A549 (cell line): Measurements from ENCODE around the gene PAFAH2. TPM values are rescaled to one million over a fixed set of nuclear protein-coding genes. Genes with fewer than 3 reads are reported as not detected.

ENCODE experiments used
- ATAC-seq, 2 experiments: fragments of 200-7000 bp in 1 of 2; fragments of >200 bp in 1 of 2; cut with Nextera tagmentation in 1 of 2; cut with Tn5 transposase in 1 of 2; 3 replicates each; pipeline versions ENCODE4 v1.8.0 to v1.9.1; 2018 to 2020; ENCODE audit warnings: mild to moderate bottlenecking in 1 of 2, moderate library complexity in 1 of 2
- CTCF ChIA-PET: fragments of 300-600 bp; sonication (Branson Sonifier 250); formaldehyde crosslinking; extraction: SDS; loops from one replicate; lab custom pipeline; 2021; ENCODE audit warnings: antibody characterized with exemption, inconsistent platforms; lab: Yijun Ruan, JAX
- POLR2A ChIA-PET: fragments of 350-600 bp; formaldehyde crosslinking; extraction: SDS; loops from one replicate; lab custom pipeline; 2021; ENCODE audit warnings: antibody characterized with exemption, inconsistent platforms; lab: Yijun Ruan, JAX
- DNase-seq, 2 experiments: peaks; one replicate each; pipeline versions ENCODE4 v3.0.0 to v3.0.0-alpha.2; 2011 to 2016; ENCODE audit warnings: low read depth in 1 of 2, low spot score in 1 of 2
- FAIRE-seq: peaks from 2 replicates; lab custom pipeline; 2011; peaks lifted over from hg19 to GRCh38; lab: Jason Lieb, UNC
- H3K27ac ChIP-seq, 2 experiments: fragments of >200 bp; sonication (Bioruptor Twin); formaldehyde crosslinking; 3 replicates each; pipeline ENCODE4 v1.5.1; 2016 to 2017
- H3K4me1 ChIP-seq: fragments of >200 bp; sonication (Bioruptor Twin); formaldehyde crosslinking; 3 replicates; pipeline ENCODE4 v1.6.1; 2016
- H3K4me2 ChIP-seq: fragments of >200 bp; sonication (Bioruptor Twin); formaldehyde crosslinking; 3 replicates; pipeline ENCODE4 v1.6.1; 2016
- H3K4me3 ChIP-seq: fragments of >200 bp; sonication (Bioruptor Twin); formaldehyde crosslinking; 3 replicates; pipeline ENCODE4 v1.5.1; 2016
- H3K9me3 ChIP-seq: fragments of >200 bp; sonication (Bioruptor Twin); formaldehyde crosslinking; 3 replicates; pipeline ENCODE4 v1.6.1; 2016
- BHLHE40 ChIP-seq: IDR thresholded peaks from 2 replicates; pipeline ENCODE4 v1.6.1; 2012; ENCODE audit warnings: low read depth, low read length, inconsistent platforms
- CBX2 ChIP-seq: fragments of 200-600 bp; sonication (generic); IDR thresholded peaks from 2 replicates; pipeline ENCODE4 v1.6.1; 2016; ENCODE audit warnings: low read depth, mild to moderate bottlenecking, borderline replicate concordance
- CBX8 ChIP-seq: fragments of 200-600 bp; sonication (generic); IDR thresholded peaks from 2 replicates; pipeline ENCODE4 v1.6.1; 2016
- CEBPB ChIP-seq, 2 experiments: fragments of >200 bp in 1 of 2; sonication (Bioruptor Twin) in 1 of 2; formaldehyde crosslinking in 1 of 2; IDR thresholded peaks; 2 replicates each; pipeline ENCODE4 v1.6.1; 2012 to 2016
- EHF ChIP-seq: fragments of 250-450 bp; sonication (Bioruptor Pico); IDR thresholded peaks from 2 replicates; pipeline ENCODE4 v1.5.0; 2020; ENCODE audit warnings: mild to moderate bottlenecking
- FOSL2 ChIP-seq, 2 experiments: fragments of 450-650 bp in 1 of 2; fragments of >200 bp in 1 of 2; sonication (Bioruptor Twin) in 1 of 2; formaldehyde crosslinking; IDR thresholded peaks; 2 replicates each; pipeline versions ENCODE4 v1.5.0 to v1.6.1; 2016 to 2020; ENCODE audit warnings: mild to moderate bottlenecking in 1 of 2, moderate library complexity in 1 of 2
- HOXA7 ChIP-seq: fragments of 250-450 bp; sonication (Bioruptor Pico); IDR thresholded peaks from 2 replicates; pipeline ENCODE4 v1.5.0; 2020; ENCODE audit warnings: mild to moderate bottlenecking, moderate library complexity
- HOXB13 ChIP-seq: fragments of 250-450 bp; sonication (Bioruptor Pico); IDR thresholded peaks from 2 replicates; pipeline ENCODE4 v1.5.0; 2020; ENCODE audit warnings: low read depth, mild to moderate bottlenecking, moderate library complexity
- JUN ChIP-seq, 2 experiments: fragments of >200 bp; sonication (Bioruptor Twin); formaldehyde crosslinking; IDR thresholded peaks; 2 replicates in 1 of 2; 3 replicates in 1 of 2; pipeline ENCODE4 v1.6.1; 2016 to 2017
- KDM5A ChIP-seq: fragments of 200-600 bp; sonication (generic); IDR thresholded peaks from 2 replicates; pipeline ENCODE4 v1.6.1; 2016; ENCODE audit warnings: antibody characterized with exemption, mild to moderate bottlenecking
- MAZ ChIP-seq: fragments of 150-350 bp; IDR thresholded peaks from 2 replicates; pipeline ENCODE4 v1.6.1; 2014; ENCODE audit warnings: antibody characterized with exemption, low read depth, low read length, borderline replicate concordance
- NPAS2 ChIP-seq: fragments of 250-450 bp; sonication (Bioruptor Pico); IDR thresholded peaks from 2 replicates; pipeline ENCODE4 v1.8.0; 2022; ENCODE audit warnings: mild to moderate bottlenecking, moderate library complexity, borderline replicate concordance
- NR3C1 ChIP-seq: fragments of >200 bp; sonication (Bioruptor Twin); formaldehyde crosslinking; IDR thresholded peaks from 3 replicates; pipeline ENCODE4 v1.6.1; 2017
- PHF8 ChIP-seq: fragments of 200-600 bp; sonication (generic); IDR thresholded peaks from 2 replicates; pipeline ENCODE4 v1.6.1; 2016; ENCODE audit warnings: low read depth, mild to moderate bottlenecking, antibody characterized with exemption, moderate library complexity, borderline replicate concordance
- RCOR1 ChIP-seq: fragments of 150-350 bp; IDR thresholded peaks from 2 replicates; pipeline ENCODE4 v1.6.1; 2014; ENCODE audit warnings: antibody characterized with exemption, low read length, low read depth
- RFX5 ChIP-seq: fragments of 450-650 bp; IDR thresholded peaks from 2 replicates; pipeline ENCODE4 v1.7.1; 2014; ENCODE audit warnings: antibody characterized with exemption, mild to moderate bottlenecking, moderate library complexity
- SMC3 ChIP-seq: fragments of >200 bp; sonication (Bioruptor Twin); formaldehyde crosslinking; IDR thresholded peaks from 3 replicates; pipeline ENCODE4 v1.6.1; 2018; ENCODE audit warnings: inconsistent platforms
- TFCP2L1 ChIP-seq: fragments of 250-450 bp; sonication (Bioruptor Pico); IDR thresholded peaks from 2 replicates; pipeline ENCODE4 v1.5.0; 2021; ENCODE audit warnings: mild to moderate bottlenecking
- TP53 ChIP-seq: fragments of 250-450 bp; sonication (Bioruptor Pico); IDR thresholded peaks from 2 replicates; pipeline ENCODE4 v1.5.0; 2021; ENCODE audit warnings: mild to moderate bottlenecking, moderate library complexity
- USF2 ChIP-seq: fragments of 450-650 bp; IDR thresholded peaks from 2 replicates; pipeline ENCODE4 v1.6.1; 2014; ENCODE audit warnings: antibody characterized with exemption
- ZC3H11A ChIP-seq: fragments of 450-650 bp; IDR thresholded peaks from 2 replicates; pipeline ENCODE4 v1.6.1; 2014; ENCODE audit warnings: antibody characterized with exemption, mild to moderate bottlenecking
- ZSCAN20 ChIP-seq: fragments of 250-450 bp; sonication (Bioruptor Pico); IDR thresholded peaks from 2 replicates; pipeline ENCODE4 v1.8.0; 2022; ENCODE audit warnings: mild to moderate bottlenecking, moderate library complexity
- WGBS: methylation state at CpG from one replicate; pipeline ENCODE4 v1.1.6; 2017; ENCODE audit errors: missing lambda C conversion rate; 5-methylcytosine and 5-hydroxymethylcytosine counted together
- polyA plus RNA-seq, 4 experiments: library from polyadenylated mRNA; depleted of rRNA in 3 of 4; stranded (reverse); fragments of >200 nt; fragmentation: RNase III in 1 of 4; extraction: RNeasy Plus Mini Kit Qiagen cat#74134 plus additional on column Dnase treatment in 1 of 4; gene quantifications; 2 replicates in 3 of 4; 3 replicates in 1 of 4; pipeline ENCODE4 v1.2.3, GENCODE V29; 2011 to 2017
- TF ChIP-seq, protein P1 (sequence below): fragments of 200-600 bp; sonication (generic); IDR thresholded peaks from 2 replicates; pipeline ENCODE4 v1.6.1; 2016; ENCODE audit warnings: antibody characterized with exemption, mild to moderate bottlenecking, moderate library complexity
- TF ChIP-seq, protein P2 (sequence below): fragments of >200 bp; sonication (Bioruptor Twin); formaldehyde crosslinking; IDR thresholded peaks from 3 replicates; pipeline ENCODE4 v1.5.1; 2016
- TF ChIP-seq, protein P3 (sequence below): fragments of 250-450 bp; sonication (Bioruptor Pico); IDR thresholded peaks from 2 replicates; pipeline ENCODE4 v1.5.0; 2021; ENCODE audit warnings: mild to moderate bottlenecking, moderate library complexity, borderline replicate concordance

PAFAH2 gene
- polyA plus RNA-seq, 2 of the 4 experiments (the other 2 are of a cell fraction): 6.3 to 13.7 TPM

DNA sequence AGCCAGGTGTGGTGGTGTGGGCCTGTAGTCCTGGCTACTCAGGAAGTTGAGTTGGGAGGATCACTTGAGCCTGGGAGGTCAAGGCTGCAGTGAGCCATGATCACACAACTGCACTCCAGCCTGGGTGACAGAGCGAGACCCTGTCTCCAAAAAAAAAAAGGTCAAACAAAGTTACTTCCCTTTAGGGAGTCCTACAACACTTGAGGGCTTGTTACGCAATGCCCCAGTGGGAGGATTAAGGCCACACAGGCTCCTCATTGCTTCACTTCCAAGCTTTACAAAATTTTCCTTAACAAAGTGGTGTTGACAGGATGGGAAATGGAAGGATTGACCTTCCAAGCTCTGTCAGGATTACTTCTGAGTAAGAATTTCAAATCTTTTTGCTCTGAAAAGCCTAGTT lies 17.5 kb upstream of the PAFAH2 start:
- no peak overlapping the region for H3K27ac ChIP-seq
- no peak overlapping the region for H3K4me3 ChIP-seq
- TF ChIP-seq CEBPB (IDR thresholded peaks at IDR 0.05) (peak; percentile 74 to 87), JUN (IDR thresholded peaks at IDR 0.05) (no peak)
- TF ChIP-seq, all 56 proteins: peak for 1
- 77% methylated on average over 2 of the region's 2 CpGs for WGBS
- DNase-seq (no peak), ATAC-seq (no peak), FAIRE-seq (no peak)
- Histone ChIP-seq H3K4me2 (no peak overlapping the region), H3K9me3 (no peaks in the 10 kb centered on the region), H3K4me1 (peaks cover 10% of the 10 kb centered on the region; the same call in 2 of the 3 replicates)
- CTCF ChIA-PET: no interaction called here
- POLR2A ChIA-PET: no interaction called here

- FAIRE-seq (no peak), DNase-seq (no peak), ATAC-seq (no peak)
- TF ChIP-seq PHF8 (no peak), BHLHE40 (no peak), RFX5 (no peak), JUN (IDR thresholded peaks at IDR 0.05) (no peak), TFCP2L1 (CRISPR knock-in tag) (no peak), EHF (no peak), SMC3 (no peak), CBX8 (no peak), HOXB13 (CRISPR knock-in tag) (no peak), FOSL2 (IDR thresholded peaks at IDR 0.05) (no peak), FOSL2 (CRISPR knock-in tag; IDR thresholded peaks at IDR 0.05) (no peak), MAZ (no peak)
- TF ChIP-seq, protein P1, sequence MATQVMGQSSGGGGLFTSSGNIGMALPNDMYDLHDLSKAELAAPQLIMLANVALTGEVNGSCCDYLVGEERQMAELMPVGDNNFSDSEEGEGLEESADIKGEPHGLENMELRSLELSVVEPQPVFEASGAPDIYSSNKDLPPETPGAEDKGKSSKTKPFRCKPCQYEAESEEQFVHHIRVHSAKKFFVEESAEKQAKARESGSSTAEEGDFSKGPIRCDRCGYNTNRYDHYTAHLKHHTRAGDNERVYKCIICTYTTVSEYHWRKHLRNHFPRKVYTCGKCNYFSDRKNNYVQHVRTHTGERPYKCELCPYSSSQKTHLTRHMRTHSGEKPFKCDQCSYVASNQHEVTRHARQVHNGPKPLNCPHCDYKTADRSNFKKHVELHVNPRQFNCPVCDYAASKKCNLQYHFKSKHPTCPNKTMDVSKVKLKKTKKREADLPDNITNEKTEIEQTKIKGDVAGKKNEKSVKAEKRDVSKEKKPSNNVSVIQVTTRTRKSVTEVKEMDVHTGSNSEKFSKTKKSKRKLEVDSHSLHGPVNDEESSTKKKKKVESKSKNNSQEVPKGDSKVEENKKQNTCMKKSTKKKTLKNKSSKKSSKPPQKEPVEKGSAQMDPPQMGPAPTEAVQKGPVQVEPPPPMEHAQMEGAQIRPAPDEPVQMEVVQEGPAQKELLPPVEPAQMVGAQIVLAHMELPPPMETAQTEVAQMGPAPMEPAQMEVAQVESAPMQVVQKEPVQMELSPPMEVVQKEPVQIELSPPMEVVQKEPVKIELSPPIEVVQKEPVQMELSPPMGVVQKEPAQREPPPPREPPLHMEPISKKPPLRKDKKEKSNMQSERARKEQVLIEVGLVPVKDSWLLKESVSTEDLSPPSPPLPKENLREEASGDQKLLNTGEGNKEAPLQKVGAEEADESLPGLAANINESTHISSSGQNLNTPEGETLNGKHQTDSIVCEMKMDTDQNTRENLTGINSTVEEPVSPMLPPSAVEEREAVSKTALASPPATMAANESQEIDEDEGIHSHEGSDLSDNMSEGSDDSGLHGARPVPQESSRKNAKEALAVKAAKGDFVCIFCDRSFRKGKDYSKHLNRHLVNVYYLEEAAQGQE: no peak
- TF ChIP-seq, protein P2, sequence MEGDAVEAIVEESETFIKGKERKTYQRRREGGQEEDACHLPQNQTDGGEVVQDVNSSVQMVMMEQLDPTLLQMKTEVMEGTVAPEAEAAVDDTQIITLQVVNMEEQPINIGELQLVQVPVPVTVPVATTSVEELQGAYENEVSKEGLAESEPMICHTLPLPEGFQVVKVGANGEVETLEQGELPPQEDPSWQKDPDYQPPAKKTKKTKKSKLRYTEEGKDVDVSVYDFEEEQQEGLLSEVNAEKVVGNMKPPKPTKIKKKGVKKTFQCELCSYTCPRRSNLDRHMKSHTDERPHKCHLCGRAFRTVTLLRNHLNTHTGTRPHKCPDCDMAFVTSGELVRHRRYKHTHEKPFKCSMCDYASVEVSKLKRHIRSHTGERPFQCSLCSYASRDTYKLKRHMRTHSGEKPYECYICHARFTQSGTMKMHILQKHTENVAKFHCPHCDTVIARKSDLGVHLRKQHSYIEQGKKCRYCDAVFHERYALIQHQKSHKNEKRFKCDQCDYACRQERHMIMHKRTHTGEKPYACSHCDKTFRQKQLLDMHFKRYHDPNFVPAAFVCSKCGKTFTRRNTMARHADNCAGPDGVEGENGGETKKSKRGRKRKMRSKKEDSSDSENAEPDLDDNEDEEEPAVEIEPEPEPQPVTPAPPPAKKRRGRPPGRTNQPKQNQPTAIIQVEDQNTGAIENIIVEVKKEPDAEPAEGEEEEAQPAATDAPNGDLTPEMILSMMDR: no peak
- H3K4me2 ChIP-seq: no peak overlapping the region
- ChIA-PET CTCF (interaction anchor here (1.2 kb wide), 1 partner anchor 406 kb away, joined by 3 read pairs; no protein-coding TSS in a partner anchor), POLR2A (interaction anchor here (0.6 kb wide), 1 partner anchor 931 kb away, joined by 6 read pairs; no protein-coding TSS in a partner anchor)
- no peak overlapping the region for H3K27ac ChIP-seq
- WGBS: 89% methylated on average over 2 of the region's 2 CpGs
- H3K9me3 ChIP-seq: no peaks in the 10 kb centered on the region
- peaks cover 10% of the 10 kb centered on the region; the same call in 2 of the 3 replicates for H3K4me1 ChIP-seq
- no peak overlapping the region for H3K4me3 ChIP-seq
Observed at GRCh38 chr1:26014179-26014578, 16.3 kb upstream of the PAFAH2 start.

GRCh38 chr1:26012864-26013263 lies 15.0 kb upstream of the PAFAH2 start:
- WGBS: 28% methylated on average over 3 of the region's 3 CpGs
- POLR2A ChIA-PET: no interaction called here

More at GRCh38 chr1:26012864-26013263, 15.0 kb upstream of the PAFAH2 start:
- peaks cover 10% of the 10 kb centered on the region; the same call in 2 of the 3 replicates for H3K4me1 ChIP-seq
- H3K27ac ChIP-seq: no peak overlapping the region
- no peak for FAIRE-seq
- CTCF ChIA-PET: no interaction called here
- H3K4me3 ChIP-seq: no peak overlapping the region
- TF ChIP-seq ZSCAN20 (CRISPR knock-in tag): no peak
- TF ChIP-seq, protein P3, sequence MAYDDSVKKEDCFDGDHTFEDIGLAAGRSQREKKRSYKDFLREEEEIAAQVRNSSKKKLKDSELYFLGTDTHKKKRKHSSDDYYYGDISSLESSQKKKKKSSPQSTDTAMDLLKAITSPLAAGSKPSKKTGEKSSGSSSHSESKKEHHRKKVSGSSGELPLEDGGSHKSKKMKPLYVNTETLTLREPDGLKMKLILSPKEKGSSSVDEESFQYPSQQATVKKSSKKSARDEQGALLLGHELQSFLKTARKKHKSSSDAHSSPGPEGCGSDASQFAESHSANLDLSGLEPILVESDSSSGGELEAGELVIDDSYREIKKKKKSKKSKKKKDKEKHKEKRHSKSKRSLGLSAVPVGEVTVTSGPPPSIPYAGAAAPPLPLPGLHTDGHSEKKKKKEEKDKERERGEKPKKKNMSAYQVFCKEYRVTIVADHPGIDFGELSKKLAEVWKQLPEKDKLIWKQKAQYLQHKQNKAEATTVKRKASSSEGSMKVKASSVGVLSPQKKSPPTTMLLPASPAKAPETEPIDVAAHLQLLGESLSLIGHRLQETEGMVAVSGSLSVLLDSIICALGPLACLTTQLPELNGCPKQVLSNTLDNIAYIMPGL (CRISPR knock-in tag): no peak
- no peak for TF ChIP-seq NR3C1
- TF ChIP-seq RCOR1: no peak
- TF ChIP-seq NPAS2 (CRISPR knock-in tag): no peak
- TF ChIP-seq HOXA7: no peak
- TF ChIP-seq SMC3: no peak
- TF ChIP-seq USF2: no peak
- no peak for TF ChIP-seq CBX2
- TF ChIP-seq ZC3H11A: no peak
- TF ChIP-seq TP53 (CRISPR knock-in tag): no peak
- TF ChIP-seq KDM5A: no peak
- no peak overlapping the region for H3K4me2 ChIP-seq
- ATAC-seq: peak in 1 of 2 experiments; percentile 40; a peak in 2 of 6 replicates
- no peak for DNase-seq
- no peaks in the 10 kb centered on the region for H3K9me3 ChIP-seq
